ENCODE measurements around the gene FCHSD1.

FCHSD1 gene

DNA sequence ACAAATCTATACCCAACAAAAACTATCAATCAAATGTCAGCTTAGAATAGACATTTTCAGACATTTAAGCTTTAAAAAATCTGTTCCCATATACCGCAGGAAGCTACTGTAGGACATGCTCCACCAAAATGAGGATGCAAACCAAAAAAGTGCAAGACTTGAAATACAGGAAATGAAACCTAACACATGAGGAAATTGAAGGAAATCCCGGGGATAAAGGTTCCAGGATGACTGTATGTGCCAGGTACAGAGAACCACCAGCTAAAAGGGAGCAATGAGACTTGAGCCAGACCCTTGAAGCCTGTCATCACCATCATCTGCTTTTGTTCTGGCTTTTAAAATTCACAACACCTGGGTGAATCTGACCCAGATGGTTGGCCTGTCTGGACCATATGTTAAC is 53.8 kb downstream of the FCHSD1 start:
- Histone ChIP-seq H3K4me3 (no peak overlapping the region), H3K4me1 (peaks cover 76% of the 10 kb centered on the region), H3K9ac (no peak overlapping the region), H3K36me3 (peaks cover 47% of the 10 kb centered on the region), H3K9me3 (peaks cover 18% of the 10 kb centered on the region; the same call in 1 of the 2 replicates), H3K4me2 (peak overlapping the region; percentile 39; the same call in 1 of the 2 replicates), H3K27me3 (no peaks in the 10 kb centered on the region), H4K20me1 (peaks cover 51% of the 10 kb centered on the region), H3K27ac (0 out of 2 replicates have a peak overlapping the region, but pooled peaks have one; percentile 24)
- no peak for TF ChIP-seq Cebpa-rat (IDR thresholded peaks at IDR 0.05)

DNA sequence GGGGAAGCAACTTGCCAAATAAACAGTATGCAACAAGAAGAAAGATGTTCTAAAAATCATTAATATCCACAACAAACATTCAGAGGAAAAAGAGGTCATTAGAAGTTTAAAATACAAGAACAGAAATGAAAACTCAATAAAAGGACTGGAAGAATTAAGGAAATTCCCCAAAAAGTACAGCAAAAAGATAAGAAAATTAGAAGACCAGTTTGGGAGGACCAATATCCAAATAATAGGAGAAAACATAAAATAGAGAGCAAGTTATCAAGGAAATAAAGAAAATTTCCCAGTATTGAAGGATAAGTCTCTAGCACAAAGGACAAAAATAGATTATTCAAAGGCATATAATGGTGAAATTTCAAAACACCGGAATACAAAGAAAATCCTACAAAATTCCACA is 54.4 kb downstream of the FCHSD1 start:
- H3K27ac ChIP-seq, result no peak overlapping the region
- H3K4me2 ChIP-seq, result peak overlapping the region; percentile 39; the same call in 1 of the 2 replicates

DNA sequence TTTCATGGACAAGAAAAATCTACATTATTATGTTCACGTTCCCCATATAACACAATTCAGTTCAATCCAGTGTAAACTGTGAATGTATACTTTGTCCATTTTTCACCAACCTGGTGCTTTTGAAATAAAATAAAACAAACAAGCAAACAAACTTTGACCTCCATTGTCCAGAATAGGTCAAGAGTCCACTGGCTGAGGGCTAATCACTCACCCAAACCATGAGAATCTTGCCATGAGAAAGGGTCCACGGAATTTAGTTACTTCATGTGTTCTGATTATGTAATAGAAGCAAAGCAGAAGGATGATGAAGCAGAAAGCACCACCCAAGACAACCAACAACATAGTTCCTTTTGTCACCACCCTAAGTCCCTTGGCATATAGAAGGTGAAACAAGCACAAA is 61.1 kb downstream of the FCHSD1 start:
- Histone ChIP-seq H3K9me3 (no peaks in the 10 kb centered on the region), H3K36me3 (peaks cover 74% of the 10 kb centered on the region)

More for the DNA sequence above, 54.4 kb downstream of the FCHSD1 start:
- peaks cover 75% of the 10 kb centered on the region for H3K4me1 ChIP-seq
- H3K9ac ChIP-seq, result no peak overlapping the region
- peaks cover 42% of the 10 kb centered on the region for H3K36me3 ChIP-seq
- no peaks in the 10 kb centered on the region for H3K27me3 ChIP-seq
- H3K9me3 ChIP-seq, result peaks cover 18% of the 10 kb centered on the region; the same call in 1 of the 2 replicates
- H4K20me1 ChIP-seq, result peaks cover 55% of the 10 kb centered on the region
- TF ChIP-seq Cebpa-rat (IDR thresholded peaks at IDR 0.05), result no peak
- H3K4me3 ChIP-seq, result no peak overlapping the region

More for the DNA sequence above, 61.1 kb downstream of the FCHSD1 start:
- Histone ChIP-seq H3K27ac (no peak overlapping the region), H3K4me1 (peaks cover 31% of the 10 kb centered on the region), H3K9ac (no peak overlapping the region), H3K27me3 (no peaks in the 10 kb centered on the region), H3K4me2 (no peak overlapping the region), H3K4me3 (no peak overlapping the region), H4K20me1 (peaks cover 78% of the 10 kb centered on the region)
- TF ChIP-seq Cebpa-rat (IDR thresholded peaks at IDR 0.05), result no peak

Data from BLaER1 (cell line).